ENCODE measurements around the gene IFIT2. TPM values are rescaled to one million over a fixed set of nuclear protein-coding genes. Genes with fewer than 3 reads are reported as not detected.
A peak's percentile ranks its signal among the peaks of the same experiment; 100 is the strongest.

Gene IFIT2
- total RNA-seq, 4 donors from 2014 or later: 0.41 to 2.1 (median 0.78) TPM

- Histone ChIP-seq H3K4me3 (no peak overlapping the region), H3K4me1 (peaks cover 3 to 10% of the 10 kb centered on the region in 2 donors), H3K9me3 (no peaks in the 10 kb centered on the region), H3K36me3 (no peaks in the 10 kb centered on the region), H3K27me3 (no peaks in the 10 kb centered on the region), H3K27ac (no peak overlapping the region)
- DNase-seq: no peak
- no peak for ATAC-seq
- TF ChIP-seq POLR2A (IDR thresholded peaks at IDR 0.05) (no peak), CTCF (IDR thresholded peaks at IDR 0.05 in 4 of 5, conservative IDR thresholded peaks at IDR 0.05 in 1 of 5) (no peak)
- intact Hi-C loops (cut with DNase I; ENCODE audit: low total_unique reads) (no loop called here), in situ Hi-C loops (cut with MboI; ENCODE audit: low sequenced_read_pairs in 4 of 4) (no loop called here)
Measured at GRCh38 chr10:89263091-89263490, 38.8 kb upstream of the IFIT2 start.

GRCh38 chr10:89263531-89263930 is 38.3 kb upstream of the IFIT2 start:
- intact Hi-C loops (cut with DNase I; ENCODE audit: low total_unique reads): no loop called here
- DNase-seq: no peak
- no peak overlapping the region for H3K4me3 ChIP-seq

GRCh38 chr10:89266721-89267453 is 35.0 kb upstream of the IFIT2 start:
- TF ChIP-seq CTCF (IDR thresholded peaks at IDR 0.05 in 4 of 5, conservative IDR thresholded peaks at IDR 0.05 in 1 of 5) (no peak), POLR2A (IDR thresholded peaks at IDR 0.05) (no peak)
- no peak for ATAC-seq
- Histone ChIP-seq H3K27ac (no peak overlapping the region), H3K27me3 (no peaks in the 10 kb centered on the region), H3K9me3 (no peaks in the 10 kb centered on the region), H3K4me3 (no peak overlapping the region), H3K36me3 (no peaks in the 10 kb centered on the region), H3K4me1 (peaks cover 0 to 10% of the 10 kb centered on the region in 2 donors)
- in situ Hi-C loops (cut with MboI; ENCODE audit: low sequenced_read_pairs in 4 of 4) (no loop called here), intact Hi-C loops (cut with DNase I; ENCODE audit: low total_unique reads) (no loop called here)
- no peak for DNase-seq

More at GRCh38 chr10:89263531-89263930, 38.3 kb upstream of the IFIT2 start:
- peaks cover 3 to 10% of the 10 kb centered on the region in 2 donors for H3K4me1 ChIP-seq
- no peaks in the 10 kb centered on the region for H3K27me3 ChIP-seq
- TF ChIP-seq CTCF (IDR thresholded peaks at IDR 0.05 in 4 of 5, conservative IDR thresholded peaks at IDR 0.05 in 1 of 5): no peak
- no peak for TF ChIP-seq POLR2A (IDR thresholded peaks at IDR 0.05)
- no peaks in the 10 kb centered on the region for H3K36me3 ChIP-seq
- no peak for ATAC-seq
- no peaks in the 10 kb centered on the region for H3K9me3 ChIP-seq
- no peak overlapping the region for H3K27ac ChIP-seq
- in situ Hi-C loops (cut with MboI; ENCODE audit: low sequenced_read_pairs in 4 of 4): no loop called here

- intact Hi-C loops (cut with DNase I; ENCODE audit: low total_unique reads) (no loop called here), in situ Hi-C loops (cut with MboI; ENCODE audit: low sequenced_read_pairs in 4 of 4) (no loop called here)
- no peak for DNase-seq
- H3K27ac ChIP-seq: no peak overlapping the region
- no peaks in the 10 kb centered on the region for H3K27me3 ChIP-seq
- no peaks in the 10 kb centered on the region for H3K36me3 ChIP-seq
- no peaks in the 10 kb centered on the region for H3K9me3 ChIP-seq
- no peak overlapping the region for H3K4me3 ChIP-seq
- TF ChIP-seq POLR2A (IDR thresholded peaks at IDR 0.05) (no peak), CTCF (IDR thresholded peaks at IDR 0.05 in 4 of 5, conservative IDR thresholded peaks at IDR 0.05 in 1 of 5) (no peak)
- ATAC-seq: peak in 1 of 2 donors; percentile 30
- no peaks in the 10 kb centered on the region for H3K4me1 ChIP-seq
Measured at GRCh38 chr10:89269433-89270152, 32.3 kb upstream of the IFIT2 start.

Measured in gastrocnemius medialis (tissue), 4 donors.